GM18505 (cell line): ENCODE measurements around the gene CORO2B.
"Not testable (repeated sequence)": the region's sequence is repeated elsewhere in the genome, so short reads cannot be mapped to it uniquely, and the experiment has no call there.

Source experiments
- ATAC-seq: cut with Tn5 transposase; IDR thresholded peaks from one replicate; pipeline ENCODE4 v1.9.1; 2021; ENCODE audit not compliant: unreplicated experiment
- POLR2A ChIP-seq: IDR thresholded peaks from 4 replicates; pipeline ENCODE4 v1.6.1; 2011; ENCODE audit warnings: borderline replicate concordance; ENCODE audit not compliant: insufficient read depth, insufficient read length; ENCODE audit errors: extremely low read depth

Gene CORO2B

DNA sequence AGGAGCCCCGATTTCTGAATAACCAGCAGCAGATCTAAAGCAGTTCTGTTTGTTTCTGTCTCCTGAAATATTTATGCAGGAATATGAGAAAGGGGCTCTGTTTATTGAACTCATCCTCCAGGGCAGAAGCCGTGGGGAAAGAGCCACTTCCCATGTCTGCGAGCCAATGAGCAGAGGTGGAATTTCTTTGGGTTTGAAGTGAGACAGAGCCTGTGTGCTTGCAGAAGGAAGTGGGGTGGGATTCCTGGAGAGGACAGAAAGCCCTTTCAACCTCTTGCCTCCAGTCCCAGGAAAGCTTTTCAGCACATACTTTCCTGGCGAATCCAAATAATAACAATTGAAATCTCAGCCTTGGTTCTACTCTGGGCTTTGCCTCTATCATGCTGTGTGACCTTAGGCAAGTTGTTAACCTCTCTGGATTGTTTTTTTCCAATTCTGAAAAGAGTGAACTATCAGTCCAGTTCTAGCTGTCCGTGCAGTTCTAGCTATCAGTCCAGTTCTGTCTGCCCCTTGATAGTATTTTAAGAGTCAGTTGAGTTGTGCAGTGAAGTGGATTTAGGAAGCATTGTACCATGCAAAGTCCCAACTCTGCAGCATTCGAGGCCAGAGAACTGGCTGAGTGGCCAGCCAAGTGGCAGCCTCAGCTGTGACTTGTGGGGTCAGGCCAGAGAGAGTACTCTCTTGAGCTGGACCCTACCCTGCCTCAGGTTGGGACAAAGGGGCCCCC is 15.9 kb downstream of the CORO2B start:
- no peak for TF ChIP-seq POLR2A
- no peak for ATAC-seq

DNA sequence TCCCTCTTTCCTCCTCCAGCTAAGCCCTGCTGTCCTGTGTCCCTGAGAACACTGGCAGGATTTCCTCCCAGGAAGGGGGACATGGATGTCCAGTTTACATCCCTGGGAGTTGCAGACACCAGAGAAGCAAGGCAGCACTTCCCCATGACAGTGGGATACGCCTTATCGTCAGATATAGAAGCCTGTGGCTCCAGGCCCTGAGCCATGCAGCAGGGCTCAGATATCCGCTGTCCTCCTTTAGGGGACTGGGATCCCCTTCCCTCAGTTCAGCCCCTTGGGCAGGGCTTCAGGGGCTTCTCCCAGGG is 16.4 kb downstream of the CORO2B start:
- no peak for TF ChIP-seq POLR2A
- ATAC-seq = no peak

DNA sequence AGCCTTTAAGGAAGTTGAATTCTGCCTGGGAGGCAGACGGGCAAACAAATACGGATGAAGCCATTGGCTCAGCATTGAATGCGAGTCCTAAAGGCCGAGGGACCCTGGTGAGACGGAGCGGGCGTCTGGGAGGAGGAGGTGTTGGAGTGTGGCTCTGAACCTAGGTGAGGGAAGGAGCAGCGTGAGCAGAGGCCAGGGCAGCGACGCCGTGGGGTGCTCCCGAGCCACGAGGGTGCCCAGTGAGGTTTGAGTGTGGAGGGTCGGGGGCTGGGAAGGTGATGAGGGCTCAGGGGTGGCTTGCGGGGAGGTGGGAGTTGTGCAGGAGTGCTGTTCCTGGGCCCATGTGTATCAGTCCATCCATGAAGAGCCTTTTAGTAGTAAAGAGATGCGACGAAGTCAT is 17.0 kb downstream of the CORO2B start:
- ATAC-seq = no peak
- TF ChIP-seq POLR2A = no peak

DNA sequence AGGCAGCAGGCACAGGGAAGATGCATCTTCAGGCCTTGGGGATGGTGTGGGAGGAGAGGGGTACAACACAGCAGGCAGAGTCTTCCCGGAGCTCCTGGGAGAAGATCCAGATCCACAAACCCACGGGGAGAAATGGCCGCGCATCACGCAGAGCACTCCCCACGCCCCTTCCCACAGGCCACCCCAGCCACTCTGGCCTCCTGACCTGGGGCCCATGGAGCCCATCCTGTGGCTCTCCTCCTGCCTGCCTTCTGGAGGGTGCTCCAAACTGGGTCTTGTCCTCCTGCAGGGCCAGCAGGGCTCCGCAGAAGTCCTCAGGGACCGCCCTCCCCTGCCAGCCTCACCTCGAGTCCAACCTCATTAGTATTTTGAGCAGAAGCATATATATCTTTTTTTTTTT is 17.9 kb downstream of the CORO2B start:
- TF ChIP-seq POLR2A = no peak
- no peak for ATAC-seq

DNA sequence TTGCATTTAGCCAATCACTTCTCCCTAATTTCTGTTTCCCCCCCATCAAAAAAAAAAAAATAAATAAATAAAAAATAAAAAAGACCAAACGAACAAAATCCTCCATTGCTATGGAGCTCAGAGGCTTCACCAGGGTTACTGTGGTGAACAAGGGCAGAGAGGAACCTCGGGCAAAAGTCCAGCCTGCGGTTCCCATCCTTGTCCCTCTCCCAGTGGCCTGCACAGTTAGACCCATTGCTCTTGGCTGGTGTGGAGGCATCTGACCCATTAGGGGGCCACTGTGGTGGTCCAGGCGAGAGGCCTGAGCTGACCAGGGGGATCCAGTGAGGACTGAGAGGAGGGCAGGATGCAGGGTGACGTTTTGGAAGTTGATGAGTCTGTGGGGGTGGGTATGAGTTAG is 18.8 kb downstream of the CORO2B start:
- TF ChIP-seq POLR2A = no peak
- ATAC-seq = no peak

DNA sequence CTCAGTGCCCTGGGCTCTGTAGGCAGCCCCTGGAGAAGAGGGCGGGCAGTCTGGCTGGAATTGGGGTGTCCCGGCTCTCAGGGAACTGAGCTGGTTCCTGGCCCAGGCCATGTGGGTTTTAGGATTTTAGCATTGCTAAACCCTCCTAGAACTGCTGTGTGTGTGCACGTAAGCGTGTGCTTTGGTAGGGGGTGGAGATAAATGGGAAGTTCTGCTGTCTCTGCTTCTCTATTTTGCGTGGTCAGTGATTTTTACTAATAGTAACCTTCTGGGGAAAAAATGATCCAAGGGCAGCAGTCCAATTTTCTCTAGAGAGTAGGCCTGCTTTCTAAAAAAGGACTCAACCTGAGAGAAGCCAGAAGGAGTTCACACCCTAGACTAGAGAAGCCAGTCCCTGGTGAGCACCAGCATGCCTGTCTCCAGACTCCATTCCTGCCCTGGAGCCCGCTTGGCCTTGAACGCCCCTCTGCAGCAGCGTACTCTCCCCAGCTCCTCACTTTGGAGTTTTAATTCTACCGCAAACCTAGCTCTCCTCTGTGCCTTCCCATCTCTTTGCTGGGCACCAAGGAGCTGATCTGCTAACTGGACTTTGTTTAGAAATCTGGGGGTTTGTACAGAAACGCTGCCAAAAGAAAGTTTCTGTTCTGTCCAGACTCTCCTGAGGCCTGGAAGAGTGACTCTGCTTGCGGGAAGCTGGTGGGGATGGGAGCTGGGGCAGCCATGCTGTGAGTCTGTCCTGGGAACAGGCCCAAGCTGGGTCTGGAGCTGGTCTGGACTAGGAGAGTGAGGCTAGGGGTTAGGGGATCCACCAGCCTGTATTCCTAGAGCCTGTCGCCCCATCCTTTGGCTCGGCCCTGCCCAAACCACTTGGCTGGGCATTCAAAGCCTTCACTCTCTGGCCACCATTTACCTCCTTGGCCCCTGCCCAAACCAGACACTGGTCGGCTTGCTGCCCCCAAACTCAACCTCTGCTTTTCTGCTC is 19.7 kb downstream of the CORO2B start:
- ATAC-seq = no peak
- no peak for TF ChIP-seq POLR2A

DNA sequence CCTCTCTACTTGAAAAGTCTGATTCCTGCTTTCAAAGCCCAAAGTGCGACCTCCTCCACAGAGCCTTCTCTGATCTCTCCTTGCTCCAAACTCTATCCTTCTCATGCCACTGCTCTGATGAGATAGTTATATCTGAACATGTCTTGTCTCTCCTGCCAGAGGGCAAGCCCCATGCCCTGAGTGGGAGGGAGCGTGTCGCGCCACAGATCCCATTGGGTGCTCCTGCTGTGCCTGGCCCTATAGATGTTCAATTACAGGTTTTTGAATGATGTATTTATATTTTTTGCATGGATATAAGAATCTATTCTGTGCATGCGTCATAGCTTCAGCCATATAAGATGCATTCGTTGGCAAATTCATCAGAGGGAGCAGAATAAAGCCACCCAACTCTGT is 20.4 kb downstream of the CORO2B start:
- no peak for TF ChIP-seq POLR2A
- no peak for ATAC-seq

DNA sequence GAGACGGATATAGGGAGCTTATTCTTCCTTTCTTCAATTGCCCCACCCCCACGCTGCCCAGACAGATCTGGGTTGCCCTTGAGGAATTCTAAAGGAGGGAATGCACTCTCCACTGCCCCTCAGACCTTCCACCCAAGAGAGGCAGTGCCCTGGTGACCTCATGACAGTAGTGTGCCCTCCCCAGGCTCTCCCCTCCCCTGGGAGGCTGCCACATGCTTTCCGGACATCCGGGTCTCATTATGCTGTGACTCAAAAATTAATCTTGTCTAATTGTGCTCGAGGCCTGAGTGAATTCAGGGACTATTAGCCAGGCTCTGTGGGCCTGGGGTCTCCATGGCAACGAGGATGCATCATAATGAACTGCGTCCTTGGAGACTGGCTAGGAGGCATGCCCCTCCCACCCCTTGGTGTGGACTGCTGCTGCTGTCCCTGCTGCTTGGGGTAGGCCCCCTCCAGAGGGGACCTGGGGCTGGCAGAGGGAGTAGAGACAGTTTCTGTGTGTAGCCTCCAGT is 20.8 kb downstream of the CORO2B start:
- TF ChIP-seq POLR2A = no peak
- no peak for ATAC-seq

DNA sequence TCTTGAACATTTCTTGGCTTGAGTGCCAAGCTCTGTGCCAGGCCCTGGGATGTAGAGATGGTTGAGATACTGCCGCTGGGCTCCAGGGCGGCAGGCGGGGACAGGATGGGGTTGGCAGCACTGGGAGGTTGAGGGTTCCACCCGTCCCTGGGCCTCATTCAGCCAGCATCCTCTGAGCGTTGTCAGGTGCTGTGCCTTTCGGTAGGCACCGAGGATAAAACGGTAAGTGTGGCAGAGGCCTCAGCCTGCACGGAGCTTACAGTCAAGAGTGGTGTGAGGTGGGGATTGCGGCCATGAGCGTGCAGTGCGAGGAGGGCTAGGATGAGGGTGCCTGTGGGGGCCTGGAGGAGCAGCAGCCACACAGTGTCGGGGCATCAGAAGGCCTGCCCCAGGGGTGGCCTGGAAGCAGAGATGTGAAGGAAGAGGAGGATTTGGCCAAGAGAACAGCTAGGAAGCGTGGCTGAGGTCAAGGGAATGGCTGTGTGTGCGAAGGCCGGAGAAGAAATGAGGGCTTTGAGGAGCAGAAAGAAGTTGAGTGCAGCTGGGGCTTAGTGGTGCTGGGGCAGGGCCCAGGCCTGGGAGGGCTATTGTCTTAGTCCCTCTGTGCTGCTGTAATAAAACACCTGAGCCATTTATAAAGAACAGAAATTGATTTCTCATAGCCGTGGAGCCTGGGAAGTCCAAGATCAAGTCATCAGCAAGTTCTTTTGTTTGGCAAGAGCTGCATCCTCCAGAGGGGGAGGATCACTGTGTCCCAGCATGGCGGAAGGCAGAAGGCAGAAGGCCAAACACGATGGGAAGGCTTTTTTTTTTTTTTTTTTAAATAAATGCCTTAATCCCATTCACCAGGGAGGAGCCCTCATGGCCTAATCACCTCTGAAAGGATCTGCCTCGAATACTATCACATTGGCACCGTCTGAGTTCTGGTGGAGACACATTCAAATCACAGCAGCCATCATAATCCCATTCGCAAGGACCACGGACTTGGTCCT is 22.7 kb downstream of the CORO2B start:
- no peak for TF ChIP-seq POLR2A

DNA sequence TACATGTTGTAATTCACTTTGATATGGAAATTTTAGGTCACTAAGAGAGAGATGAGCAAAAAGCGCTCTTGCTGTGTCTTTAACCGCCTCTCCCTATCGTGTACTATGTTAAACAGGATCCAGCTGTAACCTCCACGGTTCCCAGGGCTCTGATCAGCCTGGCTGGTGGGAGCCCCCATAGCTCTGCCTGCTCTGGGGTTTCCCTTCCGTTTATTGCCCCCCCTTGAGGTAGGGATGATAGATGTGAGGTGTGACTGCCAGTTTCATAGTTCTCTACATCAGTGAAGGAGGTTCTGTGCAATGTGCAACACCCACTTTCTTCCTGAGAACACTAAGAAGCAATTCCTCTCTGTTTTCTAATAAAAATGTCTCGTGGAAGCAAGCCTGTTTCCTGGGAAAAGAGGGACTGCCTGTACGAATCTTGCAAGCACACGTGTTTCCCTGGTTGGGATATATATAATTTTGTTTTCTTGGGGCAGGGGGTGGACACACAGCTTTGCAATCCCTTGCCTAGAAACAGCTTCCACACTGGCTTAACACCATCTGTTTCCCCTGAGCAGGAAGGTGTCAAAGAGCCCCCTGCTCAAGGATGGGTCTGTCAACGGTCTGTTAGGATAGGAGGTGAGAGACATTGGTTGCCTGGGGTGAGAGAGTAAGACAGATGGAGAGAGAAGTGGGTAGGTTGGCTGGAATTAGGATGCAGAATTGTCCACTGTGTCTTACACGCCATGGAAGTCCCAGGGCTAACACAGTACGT is 23.8 kb downstream of the CORO2B start:
- ATAC-seq = no peak
- TF ChIP-seq POLR2A = no peak

More for the DNA sequence above, 22.7 kb downstream of the CORO2B start:
- no peak for ATAC-seq

DNA sequence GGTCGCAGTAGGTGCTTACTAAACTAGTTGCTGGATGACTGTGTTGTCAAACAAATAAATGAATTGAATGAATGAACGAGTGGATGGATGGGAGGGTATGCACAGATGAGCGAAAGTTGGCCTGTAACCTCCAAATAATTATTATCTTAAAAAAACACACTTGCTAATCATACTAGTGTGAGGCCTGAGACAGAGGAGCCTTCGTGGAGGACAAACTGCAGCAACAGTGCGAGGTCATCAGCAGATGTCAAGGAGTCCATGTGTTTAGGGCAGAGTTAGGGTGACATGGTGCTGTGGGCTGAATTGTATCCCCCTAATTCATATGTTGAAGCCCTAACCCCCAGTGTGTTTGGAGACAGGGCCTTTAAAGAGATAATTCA is 24.4 kb downstream of the CORO2B start:
- TF ChIP-seq POLR2A = no peak
- ATAC-seq = no peak

DNA sequence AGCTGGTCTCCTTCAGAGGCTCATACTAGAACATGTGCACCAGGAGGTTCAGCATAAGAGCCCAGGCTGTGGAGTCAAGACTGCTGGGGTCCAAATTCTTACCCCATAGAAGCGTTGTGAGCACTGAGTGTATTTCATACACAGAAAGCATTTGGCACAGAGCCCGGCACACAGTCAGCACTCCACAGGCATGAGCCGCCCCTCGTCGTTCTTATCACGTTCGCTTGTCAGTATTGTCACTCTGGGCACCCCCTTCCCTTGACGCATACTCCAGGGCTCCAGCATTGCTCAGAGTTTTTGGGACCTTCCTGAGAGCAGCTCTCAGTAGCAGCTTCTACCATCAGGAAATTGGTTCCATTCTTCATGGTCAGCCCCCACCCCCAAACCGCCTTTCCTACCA is 25.2 kb downstream of the CORO2B start:
- ATAC-seq = no peak
- no peak for TF ChIP-seq POLR2A

DNA sequence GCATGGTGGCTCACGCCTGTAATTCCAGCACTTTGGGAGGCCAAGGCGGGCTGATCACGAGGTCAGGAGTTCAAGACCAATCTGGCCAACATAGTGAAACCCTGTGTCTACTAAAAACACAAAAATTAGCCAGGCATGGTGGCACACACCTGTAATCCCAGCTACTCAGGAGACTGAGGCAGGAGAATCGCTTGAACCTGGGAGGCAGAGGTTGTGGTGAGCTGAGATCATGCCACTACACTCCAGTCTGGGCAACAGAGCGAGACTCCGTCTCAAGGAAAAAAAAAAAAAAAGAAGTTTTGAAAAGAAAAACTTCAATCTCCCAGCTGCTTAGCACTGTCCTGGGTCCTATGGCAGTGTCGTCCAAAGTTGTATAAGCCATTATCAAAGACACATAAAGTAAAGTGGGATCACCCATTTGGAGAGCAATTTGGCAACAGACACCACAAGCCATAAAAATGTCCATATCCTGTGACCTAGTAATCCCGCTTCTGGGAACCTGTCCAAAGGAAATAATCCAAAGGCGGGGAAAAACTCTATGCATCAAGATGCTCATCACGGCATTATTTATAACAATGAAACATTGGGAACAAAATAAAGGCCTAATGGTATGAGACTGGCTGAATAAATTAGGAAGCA is 26.2 kb downstream of the CORO2B start:
- not testable (repeated sequence) for ATAC-seq
